GM23248 (cell line): ENCODE data around the gene MYO5C. TPM values are rescaled to one million over a fixed set of nuclear protein-coding genes. Genes with fewer than 3 reads are reported as not detected.

ENCODE experiments used
- DNase-seq: peaks from one replicate; pipeline ENCODE4 v3.0.0-alpha.2; 2015
- H2AFZ ChIP-seq: fragments of 200-600 bp; sonication (generic); 2 replicates; pipeline ENCODE4 v1.6.1; 2016; ENCODE audit warnings: antibody characterized with exemption
- H3F3A ChIP-seq: fragments of 200-600 bp; sonication (generic); 2 replicates; pipeline ENCODE4 v1.6.1; 2016; ENCODE audit warnings: mild to moderate bottlenecking, antibody characterized with exemption, mixed run types; ENCODE audit not compliant: insufficient read depth
- H3K27ac ChIP-seq: fragments of 200-600 bp; sonication (generic); 2 replicates; pipeline ENCODE4 v1.5.1; 2016; ENCODE audit warnings: mild to moderate bottlenecking
- H3K27me3 ChIP-seq: fragments of 200-600 bp; sonication (generic); replicated peaks from 2 replicates; pipeline ENCODE4 v1.6.1; 2016; ENCODE audit warnings: mild to moderate bottlenecking; ENCODE audit not compliant: insufficient read depth
- H3K36me3 ChIP-seq: fragments of 200-600 bp; sonication (generic); 2 replicates; pipeline ENCODE4 v1.6.1; 2016; ENCODE audit warnings: low read depth, mild to moderate bottlenecking
- H3K4me1 ChIP-seq: fragments of 200-600 bp; sonication (generic); 2 replicates; pipeline ENCODE4 v1.6.1; 2016; ENCODE audit warnings: mild to moderate bottlenecking; ENCODE audit not compliant: insufficient read depth
- H3K4me2 ChIP-seq: fragments of 200-600 bp; sonication (generic); one replicate; pipeline ENCODE4 v1.6.1; 2016; ENCODE audit warnings: mild to moderate bottlenecking; ENCODE audit not compliant: unreplicated experiment
- H3K4me3 ChIP-seq: fragments of 200-600 bp; sonication (generic); 2 replicates; pipeline ENCODE4 v1.5.1; 2016; ENCODE audit warnings: mild to moderate bottlenecking
- H3K79me2 ChIP-seq: fragments of 200-600 bp; sonication (generic); 2 replicates; pipeline ENCODE4 v1.6.1; 2016; ENCODE audit warnings: mild to moderate bottlenecking; ENCODE audit not compliant: insufficient read depth
- H3K9ac ChIP-seq: fragments of 200-600 bp; sonication (generic); 2 replicates; pipeline ENCODE4 v1.6.1; 2016; ENCODE audit warnings: mild to moderate bottlenecking
- H3K9me2 ChIP-seq: fragments of 200-600 bp; sonication (generic); 2 replicates; pipeline ENCODE4 v1.6.1; 2016; ENCODE audit warnings: mixed run types, mild to moderate bottlenecking, moderate library complexity; ENCODE audit not compliant: insufficient read depth
- H3K9me3 ChIP-seq: fragments of 200-600 bp; sonication (generic); one replicate; pipeline ENCODE4 v1.6.1; 2017; ENCODE audit warnings: low read depth
- H4K20me1 ChIP-seq: fragments of 200-600 bp; sonication (generic); 2 replicates; pipeline ENCODE4 v1.6.0; 2016; ENCODE audit not compliant: insufficient read depth
- EZH2 ChIP-seq: fragments of 200-600 bp; sonication (generic); IDR thresholded peaks from 2 replicates; pipeline ENCODE4 v1.6.1; 2018; ENCODE audit warnings: antibody characterized with exemption, mild to moderate bottlenecking; ENCODE audit not compliant: insufficient read depth, poor library complexity, severe bottlenecking
- EZH2phosphoT487 ChIP-seq: fragments of 200-600 bp; sonication (generic); IDR thresholded peaks from 2 replicates; pipeline ENCODE4 v1.6.1; 2018; ENCODE audit warnings: antibody characterized with exemption, moderate library complexity, mild to moderate bottlenecking, low read depth; ENCODE audit not compliant: insufficient read depth
- WGBS, 2 experiments: methylation state at CpG; one replicate each; pipeline ENCODE4 v1.1.6; 2015 to 2017; ENCODE audit warnings: low lambda C conversion rate in 2 of 2, low coverage in 1 of 2; ENCODE audit errors: missing lambda C conversion rate in 2 of 2; 5-methylcytosine and 5-hydroxymethylcytosine counted together
- in situ Hi-C: fragments of 300-500 bp; cut with MboI; formaldehyde crosslinking; loops from 2 replicates; pipeline ENCODE4 v1.15.0; 2020
- polyA plus RNA-seq: library from polyadenylated mRNA; unstranded; fragments of >200 nt; fragmentation: Nextera tagmentation; extraction: Ambion mirVana; gene quantifications from 2 replicates; pipeline ENCODE4 v1.2.1, GENCODE V29; 2016
- total RNA-seq: library from RNA; depleted of rRNA; stranded (reverse); fragments of >200 nt; shearing (Covaris generic); gene quantifications from 2 replicates; pipeline ENCODE4 v1.2.3, GENCODE V29; 2014

Gene MYO5C
- total and polyA plus RNA-seq, 2 experiments from 2014 or later = not detected

- no peak for TF ChIP-seq EZH2
- no peak for TF ChIP-seq EZH2phosphoT487
Measured at GRCh38 chr15:52148403-52148802, 147.2 kb downstream of the MYO5C start.

GRCh38 chr15:52146776-52147175 is 148.8 kb downstream of the MYO5C start:
- no peaks in the 10 kb centered on the region for H3K9me2 ChIP-seq
- peaks cover 17% of the 10 kb centered on the region; the same call in 1 of the 2 replicates for H3F3A ChIP-seq
- no peak overlapping the region for H3K9ac ChIP-seq
- no peak overlapping the region for H3K4me2 ChIP-seq
- H3K27ac ChIP-seq = no peak overlapping the region
- no peak overlapping the region for H3K4me3 ChIP-seq
- H4K20me1 ChIP-seq = no peaks in the 10 kb centered on the region
- no peaks in the 10 kb centered on the region; the same call in 1 of the 2 replicates for H3K36me3 ChIP-seq
- TF ChIP-seq EZH2phosphoT487 = no peak
- no peak for TF ChIP-seq EZH2
- DNase-seq = peak; percentile 21
- no peaks in the 10 kb centered on the region for H3K79me2 ChIP-seq
- H3K27me3 ChIP-seq = no peaks in the 10 kb centered on the region
- no peak overlapping the region for H2AFZ ChIP-seq
- H3K4me1 ChIP-seq = peaks cover 20% of the 10 kb centered on the region
- WGBS, 2 experiments = 65 to 66% methylated on average over 3 of the region's 3 CpGs
- H3K9me3 ChIP-seq = no peaks in the 10 kb centered on the region
- in situ Hi-C loops = no loop called here

More at GRCh38 chr15:52148403-52148802, 147.2 kb downstream of the MYO5C start:
- H3K79me2 ChIP-seq = no peaks in the 10 kb centered on the region
- H3K4me1 ChIP-seq = peaks cover 18% of the 10 kb centered on the region
- in situ Hi-C loops = no loop called here
- H3F3A ChIP-seq = peaks cover 14% of the 10 kb centered on the region; the same call in 1 of the 2 replicates
- no peak overlapping the region for H2AFZ ChIP-seq
- 90 to 96% methylated on average over 5 of the region's 5 CpGs for WGBS, 2 experiments
- peak; percentile 15 for DNase-seq
- no peaks in the 10 kb centered on the region for H3K9me3 ChIP-seq
- no peak overlapping the region for H3K27ac ChIP-seq
- H3K9me2 ChIP-seq = no peaks in the 10 kb centered on the region
- H3K36me3 ChIP-seq = no peaks in the 10 kb centered on the region; the same call in 1 of the 2 replicates
- no peak overlapping the region for H3K4me3 ChIP-seq
- no peaks in the 10 kb centered on the region for H4K20me1 ChIP-seq
- H3K27me3 ChIP-seq = no peaks in the 10 kb centered on the region
- H3K4me2 ChIP-seq = no peak overlapping the region
- no peak overlapping the region for H3K9ac ChIP-seq

- Histone ChIP-seq H3K9me3 (no peaks in the 10 kb centered on the region), H3K4me3 (no peak overlapping the region), H2AFZ (no peak overlapping the region), H3K9ac (no peak overlapping the region), H3K27me3 (no peaks in the 10 kb centered on the region), H3K4me1 (peaks cover 20% of the 10 kb centered on the region), H3F3A (peaks cover 17% of the 10 kb centered on the region; the same call in 1 of the 2 replicates), H3K36me3 (no peaks in the 10 kb centered on the region; the same call in 1 of the 2 replicates), H3K4me2 (no peak overlapping the region), H3K27ac (no peak overlapping the region), H4K20me1 (no peaks in the 10 kb centered on the region), H3K79me2 (no peaks in the 10 kb centered on the region), H3K9me2 (no peaks in the 10 kb centered on the region)
- DNase-seq = no peak
- in situ Hi-C loops = no loop called here
- TF ChIP-seq EZH2phosphoT487 = no peak
- no peak for TF ChIP-seq EZH2
- WGBS, 2 experiments = 96 to 98% methylated on average over 2 of the region's 2 CpGs
Measured at GRCh38 chr15:52146261-52146660, 149.3 kb downstream of the MYO5C start.

- Histone ChIP-seq H2AFZ (no peak overlapping the region), H3K4me2 (peak overlapping the region; percentile 42), H3K4me3 (0 out of 2 replicates have a peak overlapping the region, but pooled peaks have one; percentile 0)
Measured at GRCh38 chr15:52144656-52145178, 150.9 kb downstream of the MYO5C start.

More at GRCh38 chr15:52144656-52145178, 150.9 kb downstream of the MYO5C start:
- peak overlapping the region; percentile 87 for H3K27ac ChIP-seq
- 53 to 55% methylated on average over 7 of the region's 7 CpGs for WGBS, 2 experiments
- H3K79me2 ChIP-seq = no peaks in the 10 kb centered on the region
- H3K27me3 ChIP-seq = no peaks in the 10 kb centered on the region
- no peaks in the 10 kb centered on the region for H3K9me2 ChIP-seq
- in situ Hi-C loops = no loop called here
- peak overlapping the region; percentile 49 for H3K9ac ChIP-seq
- no peaks in the 10 kb centered on the region for H4K20me1 ChIP-seq
- no peak for TF ChIP-seq EZH2
- TF ChIP-seq EZH2phosphoT487 = no peak
- H3F3A ChIP-seq = peaks cover 17% of the 10 kb centered on the region; the same call in 1 of the 2 replicates
- peaks cover 20% of the 10 kb centered on the region for H3K4me1 ChIP-seq
- no peaks in the 10 kb centered on the region; the same call in 1 of the 2 replicates for H3K36me3 ChIP-seq
- no peaks in the 10 kb centered on the region for H3K9me3 ChIP-seq
- peak; percentile 85 for DNase-seq
